HG02759 (cell line): ENCODE results near the gene TRIM5.
A peak's percentile ranks its signal among the peaks of the same experiment; 100 is the strongest.
"Not testable (repeated sequence)": the region's sequence is repeated elsewhere in the genome, so short reads cannot be mapped to it uniquely, and the experiment has no call there.

Source experiments
- ATAC-seq: cut with Tn5 transposase; IDR thresholded peaks from one replicate; pipeline ENCODE4 v1.9.1; 2021; ENCODE audit warnings: mild to moderate bottlenecking, moderate library complexity; ENCODE audit not compliant: unreplicated experiment

The TRIM5 gene, protein sequence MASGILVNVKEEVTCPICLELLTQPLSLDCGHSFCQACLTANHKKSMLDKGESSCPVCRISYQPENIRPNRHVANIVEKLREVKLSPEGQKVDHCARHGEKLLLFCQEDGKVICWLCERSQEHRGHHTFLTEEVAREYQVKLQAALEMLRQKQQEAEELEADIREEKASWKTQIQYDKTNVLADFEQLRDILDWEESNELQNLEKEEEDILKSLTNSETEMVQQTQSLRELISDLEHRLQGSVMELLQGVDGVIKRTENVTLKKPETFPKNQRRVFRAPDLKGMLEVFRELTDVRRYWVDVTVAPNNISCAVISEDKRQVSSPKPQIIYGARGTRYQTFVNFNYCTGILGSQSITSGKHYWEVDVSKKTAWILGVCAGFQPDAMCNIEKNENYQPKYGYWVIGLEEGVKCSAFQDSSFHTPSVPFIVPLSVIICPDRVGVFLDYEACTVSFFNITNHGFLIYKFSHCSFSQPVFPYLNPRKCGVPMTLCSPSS

DNA sequence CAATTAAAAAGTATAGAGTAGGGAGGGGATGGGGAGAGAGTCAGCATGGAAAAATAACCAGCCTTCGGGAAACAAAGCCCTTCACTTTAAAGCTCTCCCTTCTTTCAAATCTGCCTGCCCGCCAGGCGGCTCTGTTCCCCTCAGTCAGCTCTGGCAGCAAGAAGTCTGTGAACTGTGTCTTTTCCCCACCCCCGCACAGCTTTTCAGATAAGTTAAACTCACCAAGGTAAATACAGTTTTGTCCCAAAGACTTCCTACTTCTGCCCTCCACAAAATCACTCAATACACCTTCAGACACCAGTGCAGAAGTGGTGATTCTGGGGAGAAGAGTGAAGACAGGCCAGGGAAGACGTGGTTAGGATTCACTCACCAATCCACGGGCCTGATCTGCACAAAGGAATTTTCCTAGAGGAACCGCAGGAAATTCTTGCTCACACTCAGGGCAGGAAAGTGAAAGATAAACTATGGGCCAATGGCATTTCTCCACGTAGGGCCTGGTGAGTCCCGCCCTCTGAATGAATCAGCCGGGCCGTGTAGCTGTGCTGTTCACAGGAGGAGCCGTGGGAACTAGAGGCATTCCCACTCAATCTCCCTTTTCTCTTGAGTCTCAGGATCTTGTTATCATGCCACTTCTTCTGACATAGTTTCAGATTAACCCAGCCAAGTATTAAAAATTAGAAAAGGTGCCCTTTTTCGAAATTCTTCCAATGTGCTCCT, at the start of gene TRIM5:
TSS of gene TRIM5 (minus strand) at position 429 of the 717 bp plus-strand sequence. CDS start 4,897 bp downstream, outside the sequence.
- peak; percentile 79 for ATAC-seq

- ATAC-seq, result no peak
Measured at GRCh38 chr11:5727691-5728090, 42.8 kb upstream of the TRIM5 start.

GRCh38 chr11:5726351-5726750, 41.5 kb upstream of the TRIM5 start:
- ATAC-seq, result no peak

DNA sequence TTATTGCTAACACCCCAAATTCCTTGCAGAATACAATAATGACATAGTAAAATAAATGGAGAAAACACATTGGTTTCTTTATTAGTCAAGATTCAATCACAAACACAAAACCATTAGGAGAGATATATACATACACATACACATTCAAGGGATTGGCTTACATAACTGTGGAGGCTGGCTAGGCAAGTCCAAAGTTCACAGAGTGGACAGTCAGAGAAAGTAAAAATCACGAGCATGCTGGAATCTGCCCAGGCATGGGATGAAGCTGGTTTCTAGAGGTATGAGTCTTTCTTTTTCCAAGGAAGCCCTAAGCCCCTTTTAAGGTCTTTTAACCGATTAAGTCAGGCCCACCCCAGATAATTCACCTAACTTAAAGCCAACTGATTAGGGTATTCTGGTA, 37.7 kb upstream of the TRIM5 start:
- no peak for ATAC-seq

- no peak for ATAC-seq
Measured at GRCh38 chr11:5719703-5720495, 35.0 kb upstream of the TRIM5 start.

DNA sequence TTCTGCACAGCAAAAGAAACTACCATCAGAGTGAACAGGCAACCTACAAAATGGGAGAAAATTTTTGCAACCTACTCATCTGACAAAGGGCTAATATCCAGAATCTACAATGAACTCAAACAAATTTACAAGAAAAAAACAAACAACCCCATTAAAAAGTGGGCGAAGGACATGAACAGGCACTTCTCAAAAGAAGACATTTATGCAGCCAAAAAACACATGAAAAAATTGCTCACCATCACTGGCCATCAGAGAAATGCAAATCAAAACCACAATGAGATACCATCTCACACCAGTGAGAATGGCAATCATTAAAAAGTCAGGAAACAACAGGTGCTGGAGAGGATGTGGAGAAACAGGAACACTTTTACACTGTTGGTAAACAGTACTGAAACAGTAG, 31.6 kb upstream of the TRIM5 start:
- not testable (repeated sequence) for ATAC-seq

- ATAC-seq, result no peak
Measured at GRCh38 chr11:5713695-5714094, 28.8 kb upstream of the TRIM5 start.

- no peak for ATAC-seq
Measured at GRCh38 chr11:5712507-5712906, 27.6 kb upstream of the TRIM5 start.

DNA sequence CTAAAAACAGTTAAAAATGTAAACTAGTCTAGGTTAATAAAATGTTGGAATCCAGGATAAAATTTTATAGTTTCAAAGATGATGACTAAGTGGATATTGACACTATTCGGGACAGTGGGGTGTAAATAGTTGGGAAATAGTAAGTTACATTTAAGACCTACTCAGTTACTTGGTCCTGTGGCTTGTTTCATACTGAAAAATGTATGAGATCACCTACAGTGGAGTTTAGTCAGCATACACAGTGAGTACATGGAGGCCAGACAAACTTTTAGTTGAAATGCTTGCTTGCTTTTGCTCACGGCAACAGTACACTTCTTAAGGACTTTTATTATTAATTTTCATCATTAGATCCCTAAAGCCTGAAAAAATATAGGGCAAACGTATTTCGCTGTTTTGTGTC, 20.8 kb upstream of the TRIM5 start:
- ATAC-seq, result no peak

DNA sequence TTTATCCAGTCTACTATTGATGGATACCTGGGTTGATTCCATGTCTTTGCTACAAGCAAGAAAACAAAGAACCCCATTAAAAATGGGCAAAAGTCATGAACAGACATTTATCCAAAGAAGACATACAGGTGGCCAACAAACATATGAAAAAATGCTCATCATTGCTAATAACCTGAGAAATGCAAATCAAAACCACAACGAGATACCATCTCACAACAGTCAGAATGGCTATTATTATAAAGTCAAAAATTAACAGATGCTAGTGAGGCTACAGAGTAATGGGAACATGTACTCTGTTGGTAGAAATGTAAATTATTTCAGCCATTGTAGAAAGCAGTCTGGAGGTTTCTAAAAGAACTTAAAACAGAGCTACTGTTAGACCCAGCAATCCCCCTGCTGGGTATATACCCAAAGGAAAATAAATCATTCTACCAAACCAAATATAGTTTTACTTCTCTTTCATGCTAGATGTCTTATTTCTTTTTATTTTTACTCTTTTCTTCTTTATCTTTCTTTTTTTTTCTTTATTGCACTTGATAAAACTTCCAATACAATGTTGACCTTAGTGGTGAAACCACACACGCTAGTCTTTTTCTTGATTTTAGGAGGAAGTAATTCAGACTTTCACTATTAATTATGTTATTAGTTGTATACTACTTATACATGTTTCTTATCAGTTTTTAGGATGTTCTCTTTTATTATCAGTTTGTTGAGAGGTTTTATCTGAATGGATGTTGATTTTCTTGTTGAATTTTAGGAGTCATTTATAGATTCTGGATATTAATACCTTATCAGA, 19.1 kb upstream of the TRIM5 start:
- peak; percentile 70 for ATAC-seq

- ATAC-seq, result no peak
Measured at GRCh38 chr11:5701055-5701577, 16.2 kb upstream of the TRIM5 start.

DNA sequence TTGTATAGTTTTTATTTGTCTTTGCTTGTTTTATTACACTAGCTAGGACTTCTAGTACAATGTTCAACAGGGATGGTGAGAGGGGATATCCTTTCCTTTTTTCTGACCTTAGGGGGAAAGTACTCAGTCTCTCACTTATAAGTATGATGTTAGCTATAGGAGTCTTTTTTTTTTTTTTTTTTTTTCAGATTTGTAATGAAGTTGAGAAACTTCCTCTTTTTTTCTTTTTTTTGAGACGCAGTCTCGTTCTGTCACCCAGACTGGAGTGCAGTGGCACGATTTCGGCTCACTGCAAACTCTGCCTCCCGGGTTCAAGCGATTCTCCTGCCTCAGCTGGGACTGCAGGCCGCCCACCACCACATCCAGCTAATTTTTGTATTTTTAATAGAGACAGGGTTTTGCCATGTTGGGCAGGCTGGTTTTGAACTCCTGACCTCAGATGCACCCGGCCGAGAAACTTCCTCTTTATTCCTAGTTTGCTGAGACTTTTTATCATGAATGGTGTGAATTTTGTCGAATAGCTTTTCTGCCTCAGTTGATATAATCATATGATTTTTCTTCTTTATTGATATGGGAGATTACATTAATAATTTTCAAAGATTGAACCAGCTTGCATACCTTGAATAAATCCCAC, 15.7 kb upstream of the TRIM5 start:
- ATAC-seq, result no peak

- no peak for ATAC-seq
Measured at GRCh38 chr11:5698281-5698680, 13.4 kb upstream of the TRIM5 start.

DNA sequence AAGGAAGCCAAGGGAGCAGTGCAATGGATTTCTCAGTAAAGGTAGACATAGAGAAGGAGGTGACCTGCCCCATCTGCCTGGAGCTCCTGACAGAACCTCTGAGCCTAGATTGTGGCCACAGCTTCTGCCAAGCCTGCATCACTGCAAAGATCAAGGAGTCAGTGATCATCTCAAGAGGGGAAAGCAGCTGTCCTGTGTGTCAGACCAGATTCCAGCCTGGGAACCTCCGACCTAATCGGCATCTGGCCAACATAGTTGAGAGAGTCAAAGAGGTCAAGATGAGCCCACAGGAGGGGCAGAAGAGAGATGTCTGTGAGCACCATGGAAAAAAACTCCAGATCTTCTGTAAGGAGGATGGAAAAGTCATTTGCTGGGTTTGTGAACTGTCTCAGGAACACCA, 11.3 kb upstream of the TRIM5 start:
- ATAC-seq, result no peak

DNA sequence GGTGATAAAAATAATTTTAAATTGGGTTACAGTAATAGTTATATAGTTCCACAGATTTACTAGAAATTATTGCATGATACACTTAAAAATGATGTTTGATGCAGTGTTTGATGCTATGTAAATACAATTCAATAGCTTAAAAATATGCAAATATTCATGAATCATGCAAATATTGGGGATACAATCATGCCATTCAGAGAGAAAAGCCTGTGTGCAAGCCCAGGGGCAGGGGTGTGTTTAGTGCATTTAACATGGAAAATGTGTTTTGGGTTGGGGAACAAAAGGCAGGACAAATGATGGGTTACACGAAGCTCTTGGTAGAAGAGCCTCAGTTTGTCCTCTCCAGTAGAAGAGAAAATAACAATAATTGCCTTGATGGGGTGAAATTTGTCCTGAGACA, 10.7 kb upstream of the TRIM5 start:
- no peak for ATAC-seq

GRCh38 chr11:5694642-5695041, 9.8 kb upstream of the TRIM5 start:
- no peak for ATAC-seq

DNA sequence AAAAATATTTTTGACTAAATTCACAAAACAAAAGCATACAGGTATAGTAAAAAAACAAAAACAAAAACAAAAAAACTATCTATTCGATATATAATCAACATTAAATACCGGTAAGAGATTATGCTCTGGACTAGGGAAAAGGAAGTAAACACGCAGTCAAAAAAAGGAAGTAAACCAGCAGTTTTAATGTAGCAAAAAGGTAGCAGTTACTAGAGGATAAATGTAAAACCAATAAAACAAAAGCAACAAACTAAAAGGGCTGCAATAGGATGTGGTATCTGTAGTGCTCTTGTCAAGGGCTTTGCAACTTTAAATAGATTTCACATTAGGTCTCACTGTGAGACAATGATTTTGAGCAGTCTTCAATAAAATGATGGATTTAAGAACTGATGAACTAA, 7.1 kb upstream of the TRIM5 start:
- no peak for ATAC-seq

- not testable (repeated sequence) for ATAC-seq
Measured at GRCh38 chr11:5691238-5691963, 6.5 kb upstream of the TRIM5 start.

DNA sequence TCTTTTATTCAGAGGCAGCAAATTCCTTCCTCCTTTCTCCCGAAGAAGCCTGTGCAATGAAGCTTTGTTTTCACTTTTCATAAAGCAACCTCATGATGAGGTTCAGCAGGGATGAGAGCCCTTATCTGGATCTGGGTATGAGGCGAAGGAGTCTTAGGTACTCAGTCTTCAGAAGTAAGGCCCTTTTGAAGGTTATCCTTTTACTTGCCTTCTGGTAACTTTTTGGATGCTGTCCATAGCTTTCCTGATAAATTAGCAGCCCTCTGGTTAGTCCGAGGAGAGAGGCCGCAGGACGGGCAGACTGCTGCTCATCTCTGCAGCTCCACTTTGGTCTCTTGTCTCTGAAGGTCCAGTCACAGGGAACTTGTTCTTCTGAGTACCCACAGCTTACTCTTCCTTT, 5.9 kb upstream of the TRIM5 start:
- no peak for ATAC-seq
